ENCODE data around the gene UGT1A10. TPM values are rescaled to one million over a fixed set of nuclear protein-coding genes. Genes with fewer than 3 reads are reported as not detected.
"Not testable (repeated sequence)": the region's sequence is repeated elsewhere in the genome, so short reads cannot be mapped to it uniquely, and the experiment has no call there.

UGT1A10 gene
- total RNA-seq (2014; rRNA removed; shearing (Covaris generic); ENCODE audit: low replicate concordance) = 0.11 and 0.14 TPM in 2 replicates

GRCh38 chr2:233636306-233636705, at the start of gene UGT1A10:
Gene UGT1A10 (plus strand): TSS chr2:233636448. CDS start chr2:233636523, 75 bp downstream.
- not testable (repeated sequence) for H2AFZ ChIP-seq (ENCODE audit: low read length); H3K27me3 ChIP-seq (ENCODE audit: low read length); H3K9ac ChIP-seq (ENCODE audit: low read length); H3K9me2 ChIP-seq (replicated peaks; ENCODE audit: insufficient read depth, low read length); H3K9me3 ChIP-seq (ENCODE audit: low read length); H3K27ac ChIP-seq (ENCODE audit: low read length); H3K4me1 ChIP-seq (ENCODE audit: low read length); H3K4me2 ChIP-seq (ENCODE audit: low read depth, low read length, poor library complexity, severe bottlenecking); H4K20me1 ChIP-seq (ENCODE audit: insufficient read depth, low read depth, low read length); DNase-seq; H3K4me3 ChIP-seq (ENCODE audit: low read length); H3K36me3 ChIP-seq (ENCODE audit: insufficient read depth, low read length); H3K79me2 ChIP-seq (ENCODE audit: low read length)

GRCh38 chr2:233588400-233588799, 47.8 kb upstream of the UGT1A10 start:
- Histone ChIP-seq H3K9me3 (ENCODE audit: low read length) (no peaks in the 10 kb centered on the region), H3K36me3 (ENCODE audit: insufficient read depth, low read length) (no peaks in the 10 kb centered on the region), H3K4me1 (ENCODE audit: low read length) (peaks cover 8% of the 10 kb centered on the region), H3K79me2 (ENCODE audit: low read length) (no peaks in the 10 kb centered on the region), H2AFZ (ENCODE audit: low read length) (no peak overlapping the region), H3K27ac (ENCODE audit: low read length) (no peak overlapping the region), H3K27me3 (ENCODE audit: low read length) (no peaks in the 10 kb centered on the region), H3K4me2 (ENCODE audit: low read depth, low read length, poor library complexity, severe bottlenecking) (no peak overlapping the region), H3K4me3 (ENCODE audit: low read length) (no peak overlapping the region), H3K9me2 (replicated peaks; ENCODE audit: insufficient read depth, low read length) (no peaks in the 10 kb centered on the region), H3K9ac (ENCODE audit: low read length) (no peak overlapping the region), H4K20me1 (ENCODE audit: insufficient read depth, low read depth, low read length) (no peaks in the 10 kb centered on the region)
- DNase-seq = no peak

GRCh38 chr2:233592706-233593105, 43.5 kb upstream of the UGT1A10 start:
- peaks cover 16% of the 10 kb centered on the region for H3K4me1 ChIP-seq (ENCODE audit: low read length)
- H3K9me2 ChIP-seq (replicated peaks; ENCODE audit: insufficient read depth, low read length); DNase-seq; H3K36me3 ChIP-seq (ENCODE audit: insufficient read depth, low read length); H3K9me3 ChIP-seq (ENCODE audit: low read length); H3K4me2 ChIP-seq (ENCODE audit: low read depth, low read length, poor library complexity, severe bottlenecking); H3K9ac ChIP-seq (ENCODE audit: low read length); H3K4me3 ChIP-seq (ENCODE audit: low read length); H4K20me1 ChIP-seq (ENCODE audit: insufficient read depth, low read depth, low read length); H3K27me3 ChIP-seq (ENCODE audit: low read length); H2AFZ ChIP-seq (ENCODE audit: low read length); H3K79me2 ChIP-seq (ENCODE audit: low read length); H3K27ac ChIP-seq (ENCODE audit: low read length): not testable (repeated sequence)

- H4K20me1 ChIP-seq (ENCODE audit: insufficient read depth, low read depth, low read length) = no peaks in the 10 kb centered on the region
- no peak for DNase-seq
- no peaks in the 10 kb centered on the region for H3K36me3 ChIP-seq (ENCODE audit: insufficient read depth, low read length)
- H3K4me2 ChIP-seq (ENCODE audit: low read depth, low read length, poor library complexity, severe bottlenecking) = no peak overlapping the region
- H3K79me2 ChIP-seq (ENCODE audit: low read length) = no peaks in the 10 kb centered on the region
- H3K9ac ChIP-seq (ENCODE audit: low read length) = no peak overlapping the region
- H3K9me2 ChIP-seq (replicated peaks; ENCODE audit: insufficient read depth, low read length) = no peaks in the 10 kb centered on the region
- no peak overlapping the region for H3K4me3 ChIP-seq (ENCODE audit: low read length)
- H3K9me3 ChIP-seq (ENCODE audit: low read length) = no peaks in the 10 kb centered on the region
- H3K4me1 ChIP-seq (ENCODE audit: low read length) = peaks cover 16% of the 10 kb centered on the region
- H3K27me3 ChIP-seq (ENCODE audit: low read length) = no peaks in the 10 kb centered on the region
- no peak overlapping the region for H2AFZ ChIP-seq (ENCODE audit: low read length)
- no peak overlapping the region for H3K27ac ChIP-seq (ENCODE audit: low read length)
Measured at GRCh38 chr2:233593201-233593600, 43.0 kb upstream of the UGT1A10 start.

GRCh38 chr2:233597522-233597921, 38.7 kb upstream of the UGT1A10 start:
- H3K27ac ChIP-seq (ENCODE audit: low read length) = no peak overlapping the region
- H3K27me3 ChIP-seq (ENCODE audit: low read length) = no peaks in the 10 kb centered on the region
- H2AFZ ChIP-seq (ENCODE audit: low read length) = no peak overlapping the region
- H3K9ac ChIP-seq (ENCODE audit: low read length) = no peak overlapping the region
- H4K20me1 ChIP-seq (ENCODE audit: insufficient read depth, low read depth, low read length) = no peaks in the 10 kb centered on the region
- H3K36me3 ChIP-seq (ENCODE audit: insufficient read depth, low read length) = no peaks in the 10 kb centered on the region
- no peak for DNase-seq
- H3K79me2 ChIP-seq (ENCODE audit: low read length) = no peaks in the 10 kb centered on the region
- H3K4me1 ChIP-seq (ENCODE audit: low read length) = peaks cover 16% of the 10 kb centered on the region
- H3K4me2 ChIP-seq (ENCODE audit: low read depth, low read length, poor library complexity, severe bottlenecking) = no peak overlapping the region
- no peaks in the 10 kb centered on the region for H3K9me3 ChIP-seq (ENCODE audit: low read length)
- no peak overlapping the region for H3K4me3 ChIP-seq (ENCODE audit: low read length)
- no peaks in the 10 kb centered on the region for H3K9me2 ChIP-seq (replicated peaks; ENCODE audit: insufficient read depth, low read length)

DNA sequence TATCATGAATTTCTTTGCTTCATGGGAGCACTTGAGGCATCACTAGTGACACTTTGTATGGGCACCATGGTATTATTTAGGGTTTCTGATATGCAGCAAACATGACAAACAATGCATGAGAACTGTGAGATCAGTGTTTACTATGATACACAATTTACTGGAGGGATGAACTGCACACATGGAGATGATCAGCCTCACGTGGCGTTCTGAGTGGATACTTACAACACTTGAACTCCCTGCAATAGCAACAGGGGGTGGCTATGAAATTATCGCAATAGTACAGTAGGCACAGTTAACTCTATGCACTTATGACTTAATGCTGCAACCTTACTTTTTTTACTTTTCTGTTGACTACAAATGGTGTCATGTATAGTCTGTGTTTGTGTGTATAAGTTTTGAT, 37.3 kb upstream of the UGT1A10 start:
- H3K4me1 ChIP-seq (ENCODE audit: low read length) = peaks cover 16% of the 10 kb centered on the region
- H4K20me1 ChIP-seq (ENCODE audit: insufficient read depth, low read depth, low read length) = no peaks in the 10 kb centered on the region
- H3K4me2 ChIP-seq (ENCODE audit: low read depth, low read length, poor library complexity, severe bottlenecking) = no peak overlapping the region
- H3K9me3 ChIP-seq (ENCODE audit: low read length) = no peaks in the 10 kb centered on the region
- no peaks in the 10 kb centered on the region for H3K79me2 ChIP-seq (ENCODE audit: low read length)
- no peak overlapping the region for H3K27ac ChIP-seq (ENCODE audit: low read length)
- H3K36me3 ChIP-seq (ENCODE audit: insufficient read depth, low read length) = no peaks in the 10 kb centered on the region
- no peak overlapping the region for H2AFZ ChIP-seq (ENCODE audit: low read length)
- H3K9ac ChIP-seq (ENCODE audit: low read length) = no peak overlapping the region
- DNase-seq = no peak
- no peaks in the 10 kb centered on the region for H3K27me3 ChIP-seq (ENCODE audit: low read length)
- no peak overlapping the region for H3K4me3 ChIP-seq (ENCODE audit: low read length)
- no peaks in the 10 kb centered on the region for H3K9me2 ChIP-seq (replicated peaks; ENCODE audit: insufficient read depth, low read length)

DNA sequence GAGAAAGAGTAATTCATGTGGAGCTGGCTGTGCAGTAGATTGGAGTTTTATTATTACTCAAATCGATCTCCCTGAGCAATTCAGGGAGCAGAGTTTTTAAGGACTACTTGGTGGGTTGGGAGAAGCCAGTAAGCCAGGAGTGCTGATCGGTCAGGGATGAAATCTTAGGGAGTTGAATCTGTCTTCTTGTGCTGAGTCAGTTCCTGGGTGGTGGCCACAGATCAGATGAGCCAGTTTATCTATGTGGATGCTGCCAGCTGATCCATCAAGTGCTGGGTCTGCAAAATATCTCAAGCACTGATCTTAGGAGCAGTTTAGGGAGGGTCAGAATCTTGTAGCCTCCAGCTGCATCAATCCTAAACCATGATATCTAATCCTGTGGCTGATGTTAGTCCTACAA, 35.9 kb upstream of the UGT1A10 start:
- H3K9me2 ChIP-seq (replicated peaks; ENCODE audit: insufficient read depth, low read length) = no peaks in the 10 kb centered on the region
- peaks cover 12% of the 10 kb centered on the region for H3K4me1 ChIP-seq (ENCODE audit: low read length)
- H3K4me3 ChIP-seq (ENCODE audit: low read length) = no peak overlapping the region
- H3K27me3 ChIP-seq (ENCODE audit: low read length) = no peaks in the 10 kb centered on the region
- H2AFZ ChIP-seq (ENCODE audit: low read length) = no peak overlapping the region
- H3K36me3 ChIP-seq (ENCODE audit: insufficient read depth, low read length) = no peaks in the 10 kb centered on the region
- H3K27ac ChIP-seq (ENCODE audit: low read length) = no peak overlapping the region
- H3K79me2 ChIP-seq (ENCODE audit: low read length) = no peaks in the 10 kb centered on the region
- no peak overlapping the region for H3K9ac ChIP-seq (ENCODE audit: low read length)
- DNase-seq = no peak
- no peaks in the 10 kb centered on the region for H3K9me3 ChIP-seq (ENCODE audit: low read length)
- H4K20me1 ChIP-seq (ENCODE audit: insufficient read depth, low read depth, low read length) = no peaks in the 10 kb centered on the region
- H3K4me2 ChIP-seq (ENCODE audit: low read depth, low read length, poor library complexity, severe bottlenecking) = no peak overlapping the region

DNA sequence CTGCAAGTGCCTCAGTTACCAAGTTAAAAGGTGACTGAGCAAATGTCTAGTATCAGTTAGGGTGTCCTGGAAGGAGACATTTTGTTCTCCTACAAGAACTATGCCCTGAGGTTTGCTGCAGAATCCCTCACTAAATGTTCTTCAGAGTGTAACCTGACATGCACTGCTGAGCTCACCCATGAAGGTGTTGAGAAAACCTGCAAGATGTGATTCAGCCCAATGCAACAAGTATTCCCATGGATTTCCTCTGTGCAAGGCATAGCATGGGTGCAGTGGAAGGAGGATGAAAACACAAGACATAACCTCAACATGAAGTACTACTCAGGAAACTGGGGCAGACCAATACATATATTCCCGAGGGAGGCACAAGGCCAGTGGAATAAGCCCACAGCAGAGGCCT, 34.2 kb upstream of the UGT1A10 start:
- no peaks in the 10 kb centered on the region for H3K9me3 ChIP-seq (ENCODE audit: low read length)

DNA sequence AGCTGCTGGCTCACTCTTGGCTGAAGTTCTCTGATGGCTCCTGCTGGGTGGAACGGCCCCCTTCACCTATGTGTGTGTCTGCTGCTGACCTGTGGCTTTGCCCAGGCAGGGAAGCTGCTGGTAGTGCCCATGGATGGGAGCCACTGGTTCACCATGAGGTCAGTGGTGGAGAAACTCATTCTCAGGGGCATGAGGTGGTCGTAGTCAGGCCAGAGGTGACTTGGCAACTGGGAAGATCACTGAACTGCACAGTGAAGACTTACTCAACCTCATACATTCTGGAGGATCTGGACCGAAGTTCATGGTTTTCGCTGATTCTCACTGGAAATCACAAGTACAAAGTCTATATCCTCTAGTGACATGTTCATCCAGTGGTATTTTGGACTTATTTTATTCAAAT, 32.7 kb upstream of the UGT1A10 start:
- Histone ChIP-seq H3K79me2 (ENCODE audit: low read length) (no peaks in the 10 kb centered on the region), H3K36me3 (ENCODE audit: insufficient read depth, low read length) (no peaks in the 10 kb centered on the region), H3K9me3 (ENCODE audit: low read length) (no peaks in the 10 kb centered on the region), H4K20me1 (ENCODE audit: insufficient read depth, low read depth, low read length) (no peaks in the 10 kb centered on the region), H3K4me1 (ENCODE audit: low read length) (no peaks in the 10 kb centered on the region), H2AFZ (ENCODE audit: low read length) (no peak overlapping the region), H3K4me2 (ENCODE audit: low read depth, low read length, poor library complexity, severe bottlenecking) (no peak overlapping the region), H3K9ac (ENCODE audit: low read length) (no peak overlapping the region), H3K27ac (ENCODE audit: low read length) (no peak overlapping the region), H3K9me2 (replicated peaks; ENCODE audit: insufficient read depth, low read length) (no peaks in the 10 kb centered on the region), H3K27me3 (ENCODE audit: low read length) (no peaks in the 10 kb centered on the region), H3K4me3 (ENCODE audit: low read length) (no peak overlapping the region)
- DNase-seq = no peak

More for the DNA sequence above, 34.2 kb upstream of the UGT1A10 start:
- Histone ChIP-seq H3K9me2 (replicated peaks; ENCODE audit: insufficient read depth, low read length) (no peaks in the 10 kb centered on the region), H4K20me1 (ENCODE audit: insufficient read depth, low read depth, low read length) (no peaks in the 10 kb centered on the region), H2AFZ (ENCODE audit: low read length) (no peak overlapping the region), H3K4me2 (ENCODE audit: low read depth, low read length, poor library complexity, severe bottlenecking) (no peak overlapping the region), H3K27ac (ENCODE audit: low read length) (no peak overlapping the region), H3K27me3 (ENCODE audit: low read length) (no peaks in the 10 kb centered on the region), H3K36me3 (ENCODE audit: insufficient read depth, low read length) (no peaks in the 10 kb centered on the region), H3K9ac (ENCODE audit: low read length) (no peak overlapping the region), H3K4me1 (ENCODE audit: low read length) (no peaks in the 10 kb centered on the region), H3K4me3 (ENCODE audit: low read length) (no peak overlapping the region), H3K79me2 (ENCODE audit: low read length) (no peaks in the 10 kb centered on the region)
- no peak for DNase-seq

Data from Karpas-422 (cell line).